Measurements from ENCODE around the gene CD96. TPM values are rescaled to one million over a fixed set of nuclear protein-coding genes. Genes with fewer than 3 reads are reported as not detected.

Gene CD96
- polyA plus RNA-seq, 1 donor from 2014 or later: not detected

DNA sequence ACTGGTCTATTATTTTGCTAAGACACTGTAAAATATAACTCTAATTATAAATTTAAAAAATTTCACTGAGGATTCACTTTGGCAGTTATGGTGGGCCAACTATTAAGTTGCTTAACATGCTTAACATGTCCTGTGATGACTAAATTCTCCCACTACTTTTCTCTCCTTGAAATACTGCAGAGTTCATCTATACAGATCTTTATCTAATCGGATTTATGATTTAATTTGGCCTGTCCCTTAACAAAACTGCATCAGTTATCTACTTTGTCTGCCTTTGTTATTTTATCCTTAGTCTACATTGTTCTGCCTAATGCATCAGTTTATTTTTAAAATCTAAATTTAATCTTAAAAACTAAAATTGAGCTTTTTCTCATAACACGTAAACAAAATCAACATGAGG lies 26.4 kb downstream of the CD96 start:
- Histone ChIP-seq H3K27me3 (ENCODE audit: insufficient read depth, low read depth, low read length) (no peaks in the 10 kb centered on the region), H3K79me2 (replicated peaks; ENCODE audit: insufficient read depth, low read length) (no peaks in the 10 kb centered on the region), H3K9me2 (ENCODE audit: insufficient read depth, low read length) (no peaks in the 10 kb centered on the region), H2AFZ (ENCODE audit: low read depth, low read length) (no peak overlapping the region), H3K27ac (ENCODE audit: low read length) (no peak overlapping the region), H4K20me1 (ENCODE audit: insufficient read depth) (no peaks in the 10 kb centered on the region), H3K4me3 (ENCODE audit: low read length) (no peak overlapping the region), H3K9ac (ENCODE audit: low read length) (no peak overlapping the region), H3K9me3 (ENCODE audit: low read length) (no peaks in the 10 kb centered on the region), H3F3A (ENCODE audit: insufficient read depth, low read length, poor library complexity, severe bottlenecking) (no peaks in the 10 kb centered on the region), H3K36me3 (ENCODE audit: insufficient read depth, low read length) (no peaks in the 10 kb centered on the region), H3K4me2 (ENCODE audit: low read length) (no peak overlapping the region)
- no peak for TF ChIP-seq MXI1 (conservative IDR thresholded peaks at IDR 0.05; ENCODE audit: poor library complexity, severe bottlenecking)
- no peak for TF ChIP-seq EZH2 (IDR thresholded peaks at IDR 0.05; ENCODE audit: borderline replicate concordance, insufficient read depth, low read length, poor library complexity, severe bottlenecking)
- TF ChIP-seq EP300 (conservative IDR thresholded peaks at IDR 0.05; ENCODE audit: poor library complexity, severe bottlenecking): no peak
- no peak for TF ChIP-seq POLR2AphosphoS5 (IDR thresholded peaks at IDR 0.05)
- TF ChIP-seq REST (IDR thresholded peaks at IDR 0.05; ENCODE audit: borderline replicate concordance): no peak

- Histone ChIP-seq H4K20me1 (ENCODE audit: insufficient read depth) (no peaks in the 10 kb centered on the region), H3K4me2 (ENCODE audit: low read length) (no peak overlapping the region), H3K27ac (ENCODE audit: low read length) (no peak overlapping the region), H3K36me3 (ENCODE audit: insufficient read depth, low read length) (no peaks in the 10 kb centered on the region), H3K9me3 (ENCODE audit: low read length) (no peaks in the 10 kb centered on the region), H3K9me2 (ENCODE audit: insufficient read depth, low read length) (no peaks in the 10 kb centered on the region), H2AFZ (ENCODE audit: low read depth, low read length) (no peak overlapping the region), H3K79me2 (replicated peaks; ENCODE audit: insufficient read depth, low read length) (no peaks in the 10 kb centered on the region), H3K4me3 (ENCODE audit: low read length) (no peak overlapping the region), H3K9ac (ENCODE audit: low read length) (no peak overlapping the region), H3F3A (ENCODE audit: insufficient read depth, low read length, poor library complexity, severe bottlenecking) (no peaks in the 10 kb centered on the region), H3K27me3 (ENCODE audit: insufficient read depth, low read depth, low read length) (no peaks in the 10 kb centered on the region)
- TF ChIP-seq EZH2 (IDR thresholded peaks at IDR 0.05; ENCODE audit: borderline replicate concordance, insufficient read depth, low read length, poor library complexity, severe bottlenecking) (no peak), MXI1 (conservative IDR thresholded peaks at IDR 0.05; ENCODE audit: poor library complexity, severe bottlenecking) (no peak), RAD21 (conservative IDR thresholded peaks at IDR 0.05) (no peak), POLR2AphosphoS5 (IDR thresholded peaks at IDR 0.05) (no peak), CTCF (IDR thresholded peaks at IDR 0.05; ENCODE audit: poor library complexity, severe bottlenecking) (no peak), EP300 (conservative IDR thresholded peaks at IDR 0.05; ENCODE audit: poor library complexity, severe bottlenecking) (no peak), SMC3 (conservative IDR thresholded peaks at IDR 0.05; ENCODE audit: poor library complexity) (no peak), REST (IDR thresholded peaks at IDR 0.05; ENCODE audit: borderline replicate concordance) (no peak), TAF1 (IDR thresholded peaks at IDR 0.05; ENCODE audit: low read depth) (no peak)
Measured at GRCh38 chr3:111568911-111569310, 26.9 kb downstream of the CD96 start.
